MG63 (cell line): ENCODE data around the gene HJV. TPM values are rescaled to one million over a fixed set of nuclear protein-coding genes. Genes with fewer than 3 reads are reported as not detected.

Experiments used
- total RNA-seq: library from RNA; depleted of rRNA; stranded (reverse); fragments of >200 nt; shearing (Covaris generic); gene quantifications from 2 replicates; pipeline ENCODE4 v1.2.3, GENCODE V29; 2014; ENCODE audit warnings: low replicate concordance; rRNA removed

The HJV gene
- total RNA-seq, 1 experiment from 2014 or later = not detected

Other genes with a start within 250 kb of the HJV start
- gene RNF115, start 197.6 kb downstream of the HJV start, total RNA-seq = 8.4 and 11.3 TPM in 2 replicates
- 30.9 and 34.8 TPM in 2 replicates for gene POLR3C, start 197.5 kb downstream of the HJV start, total RNA-seq
- gene NUDT17, start 176.1 kb downstream of the HJV start, total RNA-seq = 0.59 TPM in 2 replicates
- 5.6 and 11.0 TPM in 2 replicates for gene PIAS3, start 162.7 kb downstream of the HJV start, total RNA-seq
- not detected in 2 replicates for gene ANKRD35, start 135.9 kb downstream of the HJV start, total RNA-seq
- 0.10 and 0.20 TPM in 2 replicates for gene ITGA10, start 111.7 kb downstream of the HJV start, total RNA-seq
- 19.3 and 20.6 TPM in 2 replicates for gene PEX11B, start 103.0 kb downstream of the HJV start, total RNA-seq
- gene RBM8A, start 94.3 kb downstream of the HJV start, total RNA-seq = 52.3 and 69.3 TPM in 2 replicates
- gene LIX1L, start 63.7 kb downstream of the HJV start, total RNA-seq = 30.0 and 38.9 TPM in 2 replicates
- 0.30 TPM in 1 of 2 replicates, not detected in the other for gene ANKRD34A, start 57.2 kb downstream of the HJV start, total RNA-seq
- gene POLR3GL, start 57.0 kb downstream of the HJV start, total RNA-seq = 1.8 and 6.8 TPM in 2 replicates
- 20.4 and 20.6 TPM in 2 replicates for gene TXNIP, start 25.2 kb downstream of the HJV start, total RNA-seq
- gene NBPF10, start 123.1 kb upstream of the HJV start, total RNA-seq = 0.49 and 0.69 TPM in 2 replicates
- 5.2 and 24.3 TPM in 2 replicates for gene NOTCH2NLA, start 207.3 kb upstream of the HJV start, total RNA-seq